Lower leg skin (tissue), 4 donors: Measurements from ENCODE around the gene FBXL14. TPM values are rescaled to one million over a fixed set of nuclear protein-coding genes. Genes with fewer than 3 reads are reported as not detected.

ENCODE experiments used
- DNase-seq, 2 donors: peaks; one replicate each; pipeline ENCODE4 v3.0.0-alpha.2; 2019; ENCODE audit warnings: low spot score in 2 of 2
- H3K4me3 ChIP-seq: fragments of 200-600 bp; sonication (generic); 2 replicates; pipeline ENCODE4 v1.5.1; 2017; ENCODE audit warnings: mild to moderate bottlenecking, low read depth; ENCODE audit not compliant: poor library complexity, severe bottlenecking
- CTCF ChIP-seq, 3 donors: fragments of 450-650 bp; IDR thresholded peaks; one replicate each; pipeline ENCODE4 v1.5.1; 2016; ENCODE audit warnings: antibody characterized with exemption in 3 of 3, mild to moderate bottlenecking in 3 of 3, moderate library complexity in 2 of 3
- POLR2A ChIP-seq, 2 donors: fragments of 450-650 bp; IDR thresholded peaks; one replicate each; pipeline ENCODE4 v1.6.1; 2016 to 2017; ENCODE audit warnings: antibody characterized with exemption in 2 of 2, mild to moderate bottlenecking in 1 of 2, moderate library complexity in 1 of 2
- WGBS, 2 donors: methylation state at CpG; one replicate each; pipeline ENCODE4 v1.1.5; 2018; 5-methylcytosine and 5-hydroxymethylcytosine counted together
- intact Hi-C: fragments of 100-400 bp; cut with DNase I; formaldehyde crosslinking; loops from one replicate; pipeline ENCODE4 v1.15.0; 2023; ENCODE audit warnings: low total_unique reads
- total RNA-seq, 4 donors: library from RNA; depleted of rRNA; stranded (reverse); fragments of >200 nt; gene quantifications; one replicate each; pipeline ENCODE4 v1.1.0, GENCODE V29; 2016

Gene FBXL14
- total RNA-seq, 4 donors from 2014 or later, result 9.3 to 12.8 (median 10.9) TPM

GRCh38 chr12:1566449-1567135 is 27.8 kb downstream of the FBXL14 start:
- 84% methylated on average over 24 of the region's 24 CpGs for WGBS, 2 donors
- peak in 1 of 2 donors; percentile 52 for DNase-seq
- intact Hi-C loops, result no loop called here
- TF ChIP-seq CTCF (IDR thresholded peaks at IDR 0.05) (no peak), POLR2A (IDR thresholded peaks at IDR 0.05) (no peak)
- H3K4me3 ChIP-seq, result no peak overlapping the region

GRCh38 chr12:1565172-1565571 is 29.2 kb downstream of the FBXL14 start:
- no peak for DNase-seq
- H3K4me3 ChIP-seq, result no peak overlapping the region
- intact Hi-C loops, result no loop called here
- TF ChIP-seq POLR2A (IDR thresholded peaks at IDR 0.05) (no peak), CTCF (IDR thresholded peaks at IDR 0.05) (no peak)
- 93 to 95% methylated on average over 5 of the region's 5 CpGs for WGBS, 2 donors

- 88 to 90% methylated on average over 2 of the region's 2 CpGs for WGBS, 2 donors
- TF ChIP-seq POLR2A (IDR thresholded peaks at IDR 0.05) (no peak), CTCF (IDR thresholded peaks at IDR 0.05) (no peak)
- intact Hi-C loops, result no loop called here
- H3K4me3 ChIP-seq, result no peak overlapping the region
- no peak for DNase-seq
Observed at GRCh38 chr12:1564067-1564466, 30.3 kb downstream of the FBXL14 start.

GRCh38 chr12:1562813-1563407 is 31.5 kb downstream of the FBXL14 start:
- H3K4me3 ChIP-seq, result no peak overlapping the region
- TF ChIP-seq POLR2A (IDR thresholded peaks at IDR 0.05), result no peak
- no peak for TF ChIP-seq CTCF (IDR thresholded peaks at IDR 0.05)
- WGBS, 2 donors, result 82 to 85% methylated on average over 18 of the region's 18 CpGs
- peak in 1 of 2 donors; percentile 43 for DNase-seq
- intact Hi-C loops, result no loop called here

DNA sequence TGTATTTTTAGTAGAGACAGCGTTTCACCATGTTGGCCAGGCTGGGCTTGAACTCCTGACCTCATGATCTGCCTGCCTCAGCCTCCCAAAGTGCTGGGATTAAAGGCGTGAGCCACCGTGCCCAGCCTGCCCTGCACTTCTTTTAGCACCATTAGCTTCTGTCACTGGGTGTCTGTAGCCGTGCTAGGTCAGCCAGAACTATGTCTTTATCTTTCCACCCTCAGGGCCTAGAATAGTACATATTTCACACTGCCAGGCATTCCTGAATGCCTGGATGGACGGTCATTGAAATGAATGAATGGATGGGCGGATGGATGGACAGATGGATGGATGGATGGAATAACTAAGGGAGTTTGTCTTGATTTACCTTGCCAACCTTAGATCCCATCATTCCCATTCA is 33.7 kb downstream of the FBXL14 start:
- TF ChIP-seq POLR2A (IDR thresholded peaks at IDR 0.05) (no peak), CTCF (IDR thresholded peaks at IDR 0.05) (no peak)
- no peak overlapping the region for H3K4me3 ChIP-seq
- peak in 1 of 2 donors; percentile 10 for DNase-seq
- intact Hi-C loops, result no loop called here
- 73 to 94% methylated on average over 6 of the region's 6 CpGs for WGBS, 2 donors
